ENCODE data around the gene ADAM12. TPM values are rescaled to one million over a fixed set of nuclear protein-coding genes. Genes with fewer than 3 reads are reported as not detected.
"Not testable (repeated sequence)": the region's sequence is repeated elsewhere in the genome, so short reads cannot be mapped to it uniquely, and the experiment has no call there.

The ADAM12 gene
- total RNA-seq, 1 donor from 2014 or later = 18.4 TPM

GRCh38 chr10:126175641-126176262 is 212.5 kb downstream of the ADAM12 start:
- peaks cover 11% of the 10 kb centered on the region for H3K9me3 Mint-ChIP-seq (ENCODE audit: unreplicated experiment)
- no peak for DNase-seq
- H3K4me3 Mint-ChIP-seq (ENCODE audit: unreplicated experiment) = no peak overlapping the region
- no peaks in the 10 kb centered on the region for H3K36me3 Mint-ChIP-seq (ENCODE audit: unreplicated experiment)
- TF ChIP-seq CTCF (IDR thresholded peaks at IDR 0.05; ENCODE audit: partially characterized antibody, unreplicated experiment) = no peak
- H3K27ac Mint-ChIP-seq (ENCODE audit: unreplicated experiment) = peak overlapping the region; percentile 95
- H3K27me3 Mint-ChIP-seq (ENCODE audit: unreplicated experiment) = peaks cover 2% of the 10 kb centered on the region
- H3K4me1 Mint-ChIP-seq (ENCODE audit: low read depth, unreplicated experiment) = peaks cover 36% of the 10 kb centered on the region

GRCh38 chr10:126172755-126173154 is 215.5 kb downstream of the ADAM12 start:
- DNase-seq; H3K4me3 Mint-ChIP-seq (ENCODE audit: unreplicated experiment); H3K27me3 Mint-ChIP-seq (ENCODE audit: unreplicated experiment); H3K36me3 Mint-ChIP-seq (ENCODE audit: unreplicated experiment): not testable (repeated sequence)
- H3K4me1 Mint-ChIP-seq (ENCODE audit: low read depth, unreplicated experiment) = peaks cover 51% of the 10 kb centered on the region
- peaks cover 11% of the 10 kb centered on the region for H3K9me3 Mint-ChIP-seq (ENCODE audit: unreplicated experiment)
- peak overlapping the region; percentile 38 for H3K27ac Mint-ChIP-seq (ENCODE audit: unreplicated experiment)

GRCh38 chr10:126171555-126171954 is 216.7 kb downstream of the ADAM12 start:
- no peak for DNase-seq
- Mint-ChIP-seq H3K27me3 (ENCODE audit: unreplicated experiment) (peaks cover 5% of the 10 kb centered on the region), H3K27ac (ENCODE audit: unreplicated experiment) (peak overlapping the region; percentile 98), H3K4me1 (ENCODE audit: low read depth, unreplicated experiment) (peaks cover 53% of the 10 kb centered on the region), H3K9me3 (ENCODE audit: unreplicated experiment) (peaks cover 11% of the 10 kb centered on the region), H3K36me3 (ENCODE audit: unreplicated experiment) (no peaks in the 10 kb centered on the region), H3K4me3 (ENCODE audit: unreplicated experiment) (no peak overlapping the region)
- TF ChIP-seq CTCF (IDR thresholded peaks at IDR 0.05; ENCODE audit: partially characterized antibody, unreplicated experiment) = no peak

GRCh38 chr10:126170776-126171175 is 217.5 kb downstream of the ADAM12 start:
- peak overlapping the region; percentile 98 for H3K27ac Mint-ChIP-seq (ENCODE audit: unreplicated experiment)

GRCh38 chr10:126170371-126170770 is 217.9 kb downstream of the ADAM12 start:
- peaks cover 46% of the 10 kb centered on the region for H3K4me1 Mint-ChIP-seq (ENCODE audit: low read depth, unreplicated experiment)
- no peak for DNase-seq
- peak overlapping the region; percentile 98 for H3K27ac Mint-ChIP-seq (ENCODE audit: unreplicated experiment)
- H3K27me3 Mint-ChIP-seq (ENCODE audit: unreplicated experiment) = peaks cover 3% of the 10 kb centered on the region
- no peaks in the 10 kb centered on the region for H3K36me3 Mint-ChIP-seq (ENCODE audit: unreplicated experiment)
- peak overlapping the region; percentile 64 for H3K4me3 Mint-ChIP-seq (ENCODE audit: unreplicated experiment)
- no peak for TF ChIP-seq CTCF (IDR thresholded peaks at IDR 0.05; ENCODE audit: partially characterized antibody, unreplicated experiment)
- H3K9me3 Mint-ChIP-seq (ENCODE audit: unreplicated experiment) = peaks cover 5% of the 10 kb centered on the region

More at GRCh38 chr10:126170776-126171175, 217.5 kb downstream of the ADAM12 start:
- H3K9me3 Mint-ChIP-seq (ENCODE audit: unreplicated experiment) = peaks cover 9% of the 10 kb centered on the region
- peaks cover 3% of the 10 kb centered on the region for H3K27me3 Mint-ChIP-seq (ENCODE audit: unreplicated experiment)
- DNase-seq = no peak
- H3K4me3 Mint-ChIP-seq (ENCODE audit: unreplicated experiment) = no peak overlapping the region
- TF ChIP-seq CTCF (IDR thresholded peaks at IDR 0.05; ENCODE audit: partially characterized antibody, unreplicated experiment) = no peak
- H3K4me1 Mint-ChIP-seq (ENCODE audit: low read depth, unreplicated experiment) = peaks cover 50% of the 10 kb centered on the region
- H3K36me3 Mint-ChIP-seq (ENCODE audit: unreplicated experiment) = no peaks in the 10 kb centered on the region

All from glutamatergic neuron (in vitro differentiated cells).